ENCODE data around the gene DNAJC18. TPM values are rescaled to one million over a fixed set of nuclear protein-coding genes. Genes with fewer than 3 reads are reported as not detected.

The DNAJC18 gene
- total RNA-seq, 1 experiment from 2014 or later, result 6.7 TPM

DNA sequence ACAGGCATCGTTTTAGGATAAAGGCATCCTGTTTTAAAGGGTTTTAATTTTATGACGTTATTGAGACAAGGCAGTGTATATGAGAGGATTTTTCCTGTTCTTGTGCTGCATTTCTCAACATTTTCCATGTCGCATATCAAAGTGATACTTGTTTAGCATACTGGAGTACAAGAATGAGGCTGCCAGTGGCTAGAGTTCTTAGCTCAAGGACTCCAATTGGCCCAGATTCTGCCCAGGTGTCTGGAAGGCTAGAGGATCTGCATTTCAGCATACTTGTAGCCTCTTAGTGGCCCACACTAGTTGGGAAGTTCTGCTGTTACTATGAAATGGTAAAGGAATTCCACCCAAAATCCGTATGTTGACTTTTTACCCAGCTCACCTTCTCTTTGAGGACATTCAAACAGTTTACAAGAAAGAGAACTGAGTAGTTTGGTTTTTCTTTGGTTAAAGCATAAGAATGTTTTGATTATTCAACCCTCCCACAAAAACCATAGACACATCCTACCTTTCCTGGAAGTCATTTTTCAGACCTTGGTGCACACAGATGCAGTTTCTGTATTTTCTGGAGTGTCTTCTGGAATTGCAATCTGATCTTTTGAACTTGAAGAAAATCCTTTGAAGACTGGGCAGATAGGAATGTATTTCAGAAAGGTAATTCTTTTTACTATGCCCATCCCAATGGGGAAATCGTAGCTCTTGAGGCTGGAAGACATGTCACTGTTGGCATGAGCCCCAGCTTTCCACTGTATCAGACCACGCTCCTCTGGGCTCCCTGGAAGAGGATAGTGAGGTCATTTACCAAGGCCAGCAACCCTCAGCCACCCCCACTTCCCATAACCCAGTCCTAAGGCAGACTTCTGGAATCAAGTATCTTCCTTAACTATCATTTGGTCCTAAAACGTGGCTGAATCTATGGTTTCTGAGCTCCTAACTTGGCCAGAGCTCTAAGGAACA, 67.6 kb downstream of the DNAJC18 start:
- intact Hi-C loops (cut with micrococcal nuclease; ENCODE audit: unreplicated experiment), result no loop called here
- CTCF ChIA-PET, result no interaction called here
- BruUV-seq (replicated peaks), result no TSS peak
- H3K36me3 Mint-ChIP-seq (ENCODE audit: insufficient read depth, unreplicated experiment), result peaks cover 43% of the 10 kb centered on the region
- H3K4me3 Mint-ChIP-seq (ENCODE audit: low read depth, unreplicated experiment), result no peak overlapping the region
- no peaks in the 10 kb centered on the region for H3K9me3 Mint-ChIP-seq (ENCODE audit: low read depth, unreplicated experiment)
- peaks cover 13% of the 10 kb centered on the region for H3K4me1 Mint-ChIP-seq (ENCODE audit: low read depth, unreplicated experiment)
- no peaks in the 10 kb centered on the region for H3K27me3 Mint-ChIP-seq (ENCODE audit: unreplicated experiment)
- no peak overlapping the region for H3K27ac Mint-ChIP-seq (ENCODE audit: unreplicated experiment)
- DNase-seq, result no peak
- TF ChIP-seq, protein P1, sequence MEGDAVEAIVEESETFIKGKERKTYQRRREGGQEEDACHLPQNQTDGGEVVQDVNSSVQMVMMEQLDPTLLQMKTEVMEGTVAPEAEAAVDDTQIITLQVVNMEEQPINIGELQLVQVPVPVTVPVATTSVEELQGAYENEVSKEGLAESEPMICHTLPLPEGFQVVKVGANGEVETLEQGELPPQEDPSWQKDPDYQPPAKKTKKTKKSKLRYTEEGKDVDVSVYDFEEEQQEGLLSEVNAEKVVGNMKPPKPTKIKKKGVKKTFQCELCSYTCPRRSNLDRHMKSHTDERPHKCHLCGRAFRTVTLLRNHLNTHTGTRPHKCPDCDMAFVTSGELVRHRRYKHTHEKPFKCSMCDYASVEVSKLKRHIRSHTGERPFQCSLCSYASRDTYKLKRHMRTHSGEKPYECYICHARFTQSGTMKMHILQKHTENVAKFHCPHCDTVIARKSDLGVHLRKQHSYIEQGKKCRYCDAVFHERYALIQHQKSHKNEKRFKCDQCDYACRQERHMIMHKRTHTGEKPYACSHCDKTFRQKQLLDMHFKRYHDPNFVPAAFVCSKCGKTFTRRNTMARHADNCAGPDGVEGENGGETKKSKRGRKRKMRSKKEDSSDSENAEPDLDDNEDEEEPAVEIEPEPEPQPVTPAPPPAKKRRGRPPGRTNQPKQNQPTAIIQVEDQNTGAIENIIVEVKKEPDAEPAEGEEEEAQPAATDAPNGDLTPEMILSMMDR (IDR thresholded peaks at IDR 0.05; ENCODE audit: unreplicated experiment), result no peak

DNA sequence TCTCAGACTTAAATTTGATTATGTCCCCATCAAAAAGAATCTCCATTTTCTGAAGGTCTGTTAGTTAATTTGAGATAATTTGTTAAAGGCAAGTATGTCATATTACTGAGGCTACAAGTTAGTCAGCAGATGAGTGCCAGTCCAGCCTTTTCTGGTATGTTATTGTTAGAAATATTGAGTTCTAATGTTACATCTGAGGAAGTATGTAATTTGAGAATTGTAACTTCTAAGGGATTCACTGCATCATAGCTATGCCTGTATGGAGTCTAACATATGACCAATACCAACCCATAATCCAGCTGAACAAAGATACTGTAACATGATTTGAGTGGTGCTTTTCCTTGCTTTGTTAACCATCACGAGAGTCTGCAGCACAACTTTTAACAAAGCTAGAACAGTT, 70.1 kb downstream of the DNAJC18 start:
- intact Hi-C loops (cut with micrococcal nuclease; ENCODE audit: unreplicated experiment), result no loop called here
- TF ChIP-seq, protein P1 (IDR thresholded peaks at IDR 0.05; ENCODE audit: unreplicated experiment), result no peak
- DNase-seq, result no peak
- TSS peak; percentile 34 for BruUV-seq (replicated peaks)
- CTCF ChIA-PET, result interaction anchor here (0.5 kb wide), 1 partner anchor 27 kb away, joined by 4 read pairs; no protein-coding TSS in a partner anchor
- Mint-ChIP-seq H3K27ac (ENCODE audit: unreplicated experiment) (no peak overlapping the region), H3K4me1 (ENCODE audit: low read depth, unreplicated experiment) (peaks cover 11% of the 10 kb centered on the region), H3K9me3 (ENCODE audit: low read depth, unreplicated experiment) (no peaks in the 10 kb centered on the region), H3K27me3 (ENCODE audit: unreplicated experiment) (no peaks in the 10 kb centered on the region), H3K4me3 (ENCODE audit: low read depth, unreplicated experiment) (no peak overlapping the region), H3K36me3 (ENCODE audit: insufficient read depth, unreplicated experiment) (peaks cover 68% of the 10 kb centered on the region)

DNA sequence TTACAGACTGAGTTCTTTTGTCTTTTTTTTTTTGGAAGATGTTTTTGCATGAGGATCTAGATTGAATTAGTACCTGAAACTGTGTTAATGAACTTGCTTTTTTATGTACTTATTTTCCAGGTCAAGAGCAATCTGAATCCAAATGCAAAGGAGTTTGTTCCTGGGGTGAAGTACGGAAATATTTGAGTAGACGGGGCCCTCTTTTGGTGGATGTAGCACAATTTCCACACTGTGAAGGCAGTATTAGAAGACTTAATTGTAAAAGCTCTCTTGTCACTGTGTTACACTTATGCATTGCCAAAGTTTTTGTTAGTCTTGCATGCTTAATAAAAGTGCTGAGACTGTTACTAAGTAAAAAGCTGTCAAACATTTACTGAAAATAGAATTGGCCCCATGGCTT, 70.7 kb downstream of the DNAJC18 start:
- H3K27ac Mint-ChIP-seq (ENCODE audit: unreplicated experiment), result no peak overlapping the region
- peaks cover 6% of the 10 kb centered on the region for H3K4me1 Mint-ChIP-seq (ENCODE audit: low read depth, unreplicated experiment)
- intact Hi-C loops (cut with micrococcal nuclease; ENCODE audit: unreplicated experiment), result no loop called here
- H3K36me3 Mint-ChIP-seq (ENCODE audit: insufficient read depth, unreplicated experiment), result peaks cover 70% of the 10 kb centered on the region
- TF ChIP-seq, protein P1 (IDR thresholded peaks at IDR 0.05; ENCODE audit: unreplicated experiment), result no peak
- H3K9me3 Mint-ChIP-seq (ENCODE audit: low read depth, unreplicated experiment), result no peaks in the 10 kb centered on the region
- no TSS peak for BruUV-seq (replicated peaks)
- CTCF ChIA-PET, result no interaction called here
- H3K4me3 Mint-ChIP-seq (ENCODE audit: low read depth, unreplicated experiment), result no peak overlapping the region
- no peak for DNase-seq
- H3K27me3 Mint-ChIP-seq (ENCODE audit: unreplicated experiment), result no peaks in the 10 kb centered on the region

DNA sequence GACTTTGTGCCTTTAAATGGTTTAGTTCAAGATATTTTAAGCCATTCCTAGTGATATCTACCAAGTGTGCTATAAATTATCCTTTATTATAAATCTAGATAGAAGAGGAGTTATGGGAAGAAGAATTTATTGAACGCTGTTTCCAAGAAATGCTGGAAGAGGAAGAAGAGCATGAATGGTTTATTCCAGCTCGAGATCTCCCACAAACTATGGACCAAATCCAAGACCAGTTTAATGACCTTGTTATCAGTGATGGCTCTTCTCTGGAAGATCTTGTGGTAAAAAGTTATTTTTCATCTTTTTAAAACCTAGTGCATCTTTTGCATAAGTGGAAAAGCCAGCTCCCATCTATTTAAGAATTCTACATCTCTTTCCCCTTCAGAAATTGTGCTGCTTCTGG, 74.9 kb downstream of the DNAJC18 start:
- Mint-ChIP-seq H3K27me3 (ENCODE audit: unreplicated experiment) (no peaks in the 10 kb centered on the region), H3K36me3 (ENCODE audit: insufficient read depth, unreplicated experiment) (peaks cover 55% of the 10 kb centered on the region), H3K27ac (ENCODE audit: unreplicated experiment) (no peak overlapping the region), H3K4me1 (ENCODE audit: low read depth, unreplicated experiment) (no peaks in the 10 kb centered on the region), H3K9me3 (ENCODE audit: low read depth, unreplicated experiment) (no peaks in the 10 kb centered on the region), H3K4me3 (ENCODE audit: low read depth, unreplicated experiment) (no peak overlapping the region)
- intact Hi-C loops (cut with micrococcal nuclease; ENCODE audit: unreplicated experiment), result no loop called here
- TF ChIP-seq, protein P1 (IDR thresholded peaks at IDR 0.05; ENCODE audit: unreplicated experiment), result no peak
- no TSS peak for BruUV-seq (replicated peaks)
- CTCF ChIA-PET, result no interaction called here
- no peak for DNase-seq
